HG02678 (cell line): ENCODE measurements around the gene EFR3B.

Experiments used
- ATAC-seq: cut with Tn5 transposase; IDR thresholded peaks from one replicate; pipeline ENCODE4 v1.9.1; 2021; ENCODE audit warnings: mild to moderate bottlenecking, moderate library complexity; ENCODE audit not compliant: unreplicated experiment

Gene EFR3B

GRCh38 chr2:25176541-25177181 is 134.8 kb downstream of the EFR3B start:
- no peak for ATAC-seq

GRCh38 chr2:25177211-25177611 is 135.3 kb downstream of the EFR3B start:
- no peak for ATAC-seq

- no peak for ATAC-seq
These were observed 137.1 kb downstream of the EFR3B start for GRCh38 chr2:25178976-25179375.

GRCh38 chr2:25184254-25184653 is 142.4 kb downstream of the EFR3B start:
- no peak for ATAC-seq

GRCh38 chr2:25187729-25188350 is 146.0 kb downstream of the EFR3B start:
- no peak for ATAC-seq

GRCh38 chr2:25188405-25188804 is 146.5 kb downstream of the EFR3B start:
- ATAC-seq = no peak

GRCh38 chr2:25190536-25190935 is 148.7 kb downstream of the EFR3B start:
- ATAC-seq = no peak

GRCh38 chr2:25194576-25195122 is 152.8 kb downstream of the EFR3B start:
- ATAC-seq = no peak

GRCh38 chr2:25197336-25198208 is 155.7 kb downstream of the EFR3B start:
- no peak for ATAC-seq

- no peak for ATAC-seq
These were observed 156.3 kb downstream of the EFR3B start for GRCh38 chr2:25198209-25198525.

GRCh38 chr2:25198576-25198975 is 156.7 kb downstream of the EFR3B start:
- ATAC-seq = no peak

- ATAC-seq = no peak
These were observed 159.4 kb downstream of the EFR3B start for GRCh38 chr2:25201265-25201664.

- ATAC-seq = no peak
These were observed 159.9 kb downstream of the EFR3B start for GRCh38 chr2:25201794-25202193.

- no peak for ATAC-seq
These were observed 160.4 kb downstream of the EFR3B start for GRCh38 chr2:25202275-25202674.

GRCh38 chr2:25204190-25204838 is 162.4 kb downstream of the EFR3B start:
- peak; percentile 64 for ATAC-seq

- ATAC-seq = no peak
These were observed 165.2 kb downstream of the EFR3B start for GRCh38 chr2:25207078-25207545.
